GM23338 (cell line): ENCODE results near the gene NGEF.

Source experiments
- EZH2phosphoT487 ChIP-seq: fragments of 200-600 bp; sonication (generic); IDR thresholded peaks from one replicate; pipeline ENCODE4 v1.8.1; 2018; ENCODE audit warnings: antibody characterized with exemption; ENCODE audit not compliant: unreplicated experiment
- POLR2AphosphoS5 ChIP-seq: IDR thresholded peaks from 2 replicates; pipeline ENCODE4 v1.6.1; 2016; ENCODE audit warnings: antibody characterized with exemption, low read depth
- ZNF331 ChIP-seq: fragments of 250-450 bp; sonication (Bioruptor Pico); IDR thresholded peaks from 2 replicates; pipeline ENCODE4 v1.5.0; 2020; ENCODE audit warnings: low read depth, mild to moderate bottlenecking, moderate library complexity

DNA sequence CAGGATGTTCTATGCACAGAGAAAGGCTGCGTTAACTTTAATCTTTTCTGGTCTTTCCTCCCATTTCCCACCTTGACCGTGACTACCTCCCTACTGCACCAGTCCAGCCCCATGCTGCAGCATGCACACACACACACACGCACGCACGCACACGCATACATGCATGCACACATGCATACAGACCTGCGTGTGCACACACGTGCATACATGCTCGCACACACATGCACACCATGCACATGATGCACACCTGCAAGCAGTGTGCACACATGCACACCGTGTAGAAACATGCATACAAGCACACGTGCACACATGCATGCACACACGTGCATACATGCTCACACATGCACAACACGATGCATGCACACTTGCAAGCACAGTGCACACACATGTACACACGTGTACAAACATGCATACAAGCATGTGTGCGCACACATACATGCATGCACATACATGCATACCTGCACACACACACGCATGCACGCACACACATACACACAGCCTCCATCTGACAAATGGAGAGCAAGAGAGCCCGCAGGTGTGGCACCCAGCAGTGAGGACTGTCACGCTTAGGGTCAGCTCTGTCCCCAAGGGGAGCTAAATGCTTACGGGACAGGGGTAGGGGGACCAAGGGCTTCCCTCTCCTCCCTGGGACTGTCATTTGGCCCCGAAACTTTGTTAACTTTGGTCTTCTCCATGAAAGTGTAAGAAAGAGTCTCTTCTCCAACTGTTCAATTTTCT, 124.8 kb downstream of the NGEF start:
- no peak for TF ChIP-seq POLR2AphosphoS5
- no peak for TF ChIP-seq EZH2phosphoT487
- no peak for TF ChIP-seq ZNF331
